HepG2 (cell line): ENCODE results near the gene ZNF554. TPM values are rescaled to one million over a fixed set of nuclear protein-coding genes. Genes with fewer than 3 reads are reported as not detected.

Experiments used
- CEBPZ ChIP-seq: IDR thresholded peaks from 2 replicates; pipeline ENCODE4 v1.6.1; 2012; ENCODE audit warnings: low read length, improper control_type of control experiment
- DZIP1 ChIP-seq: sonication (generic); formaldehyde crosslinking; IDR thresholded peaks from 2 replicates; pipeline ENCODE4 v1.5.0; 2020; ENCODE audit warnings: mild to moderate bottlenecking, missing genetic modification reagents
- HNF4G ChIP-seq, 2 experiments: sonication (generic) in 1 of 2; formaldehyde crosslinking in 1 of 2; IDR thresholded peaks; 2 replicates each; pipeline versions ENCODE4 v1.4.0 to v1.6.1; 2011 to 2020; ENCODE audit warnings: borderline replicate concordance in 2 of 2, low read depth in 2 of 2, mild to moderate bottlenecking in 2 of 2, low read length in 1 of 2, missing genetic modification reagents in 1 of 2, moderate library complexity in 1 of 2
- IRF9 ChIP-seq: sonication (generic); formaldehyde crosslinking; IDR thresholded peaks from 2 replicates; pipeline ENCODE4 v1.8.0; 2022; ENCODE audit warnings: missing genetic modification reagents, mild to moderate bottlenecking, borderline replicate concordance
- KDM5B ChIP-seq: sonication (generic); formaldehyde crosslinking; IDR thresholded peaks from 2 replicates; pipeline ENCODE4 v1.4.0; 2020; ENCODE audit warnings: missing genetic modification reagents, mild to moderate bottlenecking, borderline replicate concordance
- MNT ChIP-seq: fragments of 450-650 bp; IDR thresholded peaks from 2 replicates; pipeline ENCODE4 v1.6.1; 2016
- MYNN ChIP-seq: sonication (generic); formaldehyde crosslinking; IDR thresholded peaks from 2 replicates; pipeline ENCODE4 v1.4.0; 2020; ENCODE audit warnings: mild to moderate bottlenecking, low read depth, missing genetic modification reagents
- SATB2 ChIP-seq: sonication (generic); formaldehyde crosslinking; IDR thresholded peaks from 2 replicates; pipeline ENCODE4 v1.5.0; 2020; ENCODE audit warnings: missing genetic modification reagents
- TRIM24 ChIP-seq: sonication (generic); formaldehyde crosslinking; IDR thresholded peaks from 2 replicates; pipeline ENCODE4 v1.8.0; 2022; ENCODE audit warnings: mild to moderate bottlenecking, missing genetic modification reagents
- ZBTB2 ChIP-seq: sonication (generic); formaldehyde crosslinking; IDR thresholded peaks from 2 replicates; pipeline ENCODE4 v1.8.0; 2022; ENCODE audit warnings: low read depth, missing genetic modification reagents
- ZHX1 ChIP-seq: sonication (generic); formaldehyde crosslinking; IDR thresholded peaks from 2 replicates; pipeline ENCODE4 v1.8.1; 2022; ENCODE audit warnings: low read depth, mild to moderate bottlenecking, missing genetic modification reagents
- ZZZ3 ChIP-seq: sonication (generic); formaldehyde crosslinking; IDR thresholded peaks from 2 replicates; pipeline ENCODE4 v1.4.0; 2020; ENCODE audit warnings: missing genetic modification reagents, mild to moderate bottlenecking, borderline replicate concordance
- polyA plus RNA-seq, 8 experiments: library from polyadenylated mRNA; depleted of rRNA in 3 of 8; stranded (reverse) in 7 of 8; unstranded in 1 of 8; fragments of >200 nt; fragmentation: Illumina TruSeq in 4 of 8; extraction: Trizol in 4 of 8; gene quantifications; 2 replicates each; pipeline versions ENCODE4 v1.2.1 to v1.2.3, GENCODE V29; 2011 to 2016; ENCODE audit warnings: low read depth in 4 of 8, missing spikeins in 1 of 8, mixed read lengths in 1 of 8; ENCODE audit not compliant: insufficient read depth in 1 of 8
- total RNA-seq, 5 experiments: library from RNA; depleted of rRNA; stranded (reverse); fragments of >200 nt; fragmentation: Illumina TruSeq; extraction: Trizol; gene quantifications; 2 replicates each; pipeline ENCODE4 v1.2.3, GENCODE V29; 2016; ENCODE audit warnings: low read depth in 1 of 5

ZNF554 gene
- total and polyA plus RNA-seq, 2 of the 13 experiments (the other 11 are each of a cell fraction or from before 2014, with no cell fraction given): 2.2 to 2.7 TPM

- peak; percentile 88; the same call in 1 of the 2 replicates for TF ChIP-seq IRF9
- TF ChIP-seq TRIM24 (CRISPR knock-in tag): no peak
- peak; percentile 95 for TF ChIP-seq DZIP1 (CRISPR knock-in tag)
- peak; percentile 96 for TF ChIP-seq ZHX1 (CRISPR knock-in tag)
- no peak; the same call in 1 of the 2 replicates for TF ChIP-seq HNF4G (IDR thresholded peaks at IDR 0.05; ENCODE audit: borderline replicate concordance, low read depth, low read length)
- TF ChIP-seq HNF4G (CRISPR knock-in tag; IDR thresholded peaks at IDR 0.05; ENCODE audit: borderline replicate concordance, low read depth): 0 out of 2 replicates have a peak, but pooled peaks have one; percentile 56
- peak; percentile 100 for TF ChIP-seq MNT
- TF ChIP-seq CEBPZ: no peak
- TF ChIP-seq ZBTB2 (CRISPR knock-in tag): peak; percentile 91
- TF ChIP-seq ZZZ3 (CRISPR knock-in tag): no peak
- TF ChIP-seq MYNN (CRISPR knock-in tag): no peak
- TF ChIP-seq SATB2 (CRISPR knock-in tag): peak; percentile 97
- TF ChIP-seq KDM5B: peak; percentile 94
Measured at GRCh38 chr19:2782936-2783780, 36.5 kb upstream of the ZNF554 start, which contains the start of gene SGTA (continued).
